SK-N-SH (cell line): ENCODE results near the gene PXMP4. TPM values are rescaled to one million over a fixed set of nuclear protein-coding genes. Genes with fewer than 3 reads are reported as not detected.

ENCODE experiments used
- CTCF ChIA-PET: fragments of 300-600, 350-600 bp; formaldehyde crosslinking; extraction: SDS; loops from one replicate; lab custom pipeline; 2021; lab: Yijun Ruan, JAX
- POLR2A ChIA-PET: fragments of 350-600 bp; sonication (Branson Sonifier 250); formaldehyde crosslinking; extraction: SDS; loops from one replicate; lab custom pipeline; 2020; ENCODE audit warnings: antibody characterized with exemption, inconsistent platforms; lab: Yijun Ruan, JAX
- DNase-seq: peaks from one replicate; pipeline ENCODE4 v3.0.0; 2012
- H2AFZ ChIP-seq: fragments of 200-600 bp; sonication (generic); 2 replicates; pipeline ENCODE4 v1.8.1; 2016; ENCODE audit warnings: antibody characterized with exemption, mild to moderate bottlenecking, low read depth
- H3F3A ChIP-seq: fragments of 200-600 bp; sonication (generic); replicated peaks from 2 replicates; pipeline ENCODE3; 2016; ENCODE audit warnings: antibody characterized with exemption, mild to moderate bottlenecking; ENCODE audit not compliant: insufficient read depth
- H3K27ac ChIP-seq, 2 experiments: fragments of 200-500 bp in 1 of 2; fragments of 200-600 bp in 1 of 2; sonication (Bioruptor generic) in 1 of 2; sonication (generic), shearing (Covaris generic) in 1 of 2; 2 replicates each; pipeline versions ENCODE4 v1.5.1 to v1.6.1; 2014 to 2016; ENCODE audit warnings: low read depth in 2 of 2, inconsistent platforms in 1 of 2, low read length in 1 of 2, mild to moderate bottlenecking in 1 of 2, mixed read lengths in 1 of 2
- H3K27me3 ChIP-seq: fragments of 200-600 bp; sonication (generic), shearing (Covaris generic); 2 replicates; pipeline ENCODE4 v1.6.1; 2016; ENCODE audit warnings: mixed run types; ENCODE audit not compliant: insufficient read depth
- H3K36me3 ChIP-seq, 2 experiments: fragments of 200-500 bp in 1 of 2; fragments of 200-600 bp in 1 of 2; sonication (Bioruptor generic) in 1 of 2; sonication (generic) in 1 of 2; replicated peaks in 1 of 2; 2 replicates each; pipeline versions ENCODE3 to v1.5.1; 2014 to 2016; ENCODE audit warnings: low read length in 1 of 2, mild to moderate bottlenecking in 1 of 2; ENCODE audit not compliant: insufficient read depth in 2 of 2, control insufficient read depth in 1 of 2
- H3K4me1 ChIP-seq, 2 experiments: fragments of 200-500 bp in 1 of 2; fragments of 200-600 bp in 1 of 2; sonication (Bioruptor generic) in 1 of 2; sonication (generic), shearing (Covaris generic) in 1 of 2; 2 replicates each; pipeline versions ENCODE4 v1.5.1 to v1.6.1; 2014 to 2016; ENCODE audit warnings: low read depth in 1 of 2, low read length in 1 of 2, mixed run types in 1 of 2; ENCODE audit not compliant: insufficient read depth in 2 of 2, control insufficient read depth in 1 of 2
- H3K4me2 ChIP-seq: fragments of 200-600 bp; sonication (generic), shearing (Covaris generic); 2 replicates; pipeline ENCODE4 v1.6.1; 2017; ENCODE audit warnings: mixed run types
- H3K4me3 ChIP-seq, 2 experiments: fragments of 200-500 bp in 1 of 2; fragments of 200-600 bp in 1 of 2; sonication (Bioruptor generic) in 1 of 2; sonication (generic), shearing (Covaris generic) in 1 of 2; 2 replicates each; pipeline versions ENCODE4 v1.5.1 to v1.8.1; 2014 to 2016; ENCODE audit warnings: low read depth in 2 of 2, inconsistent platforms in 1 of 2, low read length in 1 of 2, mild to moderate bottlenecking in 1 of 2, mixed read lengths in 1 of 2, moderate library complexity in 1 of 2
- H3K79me2 ChIP-seq: fragments of 200-600 bp; sonication (generic); 2 replicates; pipeline ENCODE4 v1.8.1; 2017; ENCODE audit warnings: mild to moderate bottlenecking; ENCODE audit not compliant: insufficient read depth
- H3K9ac ChIP-seq: fragments of 200-600 bp; sonication (generic); 2 replicates; pipeline ENCODE4 v1.6.1; 2017; ENCODE audit warnings: mixed run types
- H3K9me2 ChIP-seq: fragments of 200-600 bp; sonication (generic); 2 replicates; pipeline ENCODE4 v1.6.1; 2017; ENCODE audit warnings: mixed run types
- H3K9me3 ChIP-seq: fragments of 200-600 bp; sonication (generic); 2 replicates; pipeline ENCODE4 v1.6.1; 2017; ENCODE audit warnings: mixed run types, mild to moderate bottlenecking, moderate library complexity
- H4K20me1 ChIP-seq: fragments of 200-600 bp; sonication (generic); 2 replicates; pipeline ENCODE4 v1.6.1; 2017; ENCODE audit warnings: mild to moderate bottlenecking, mixed run types; ENCODE audit not compliant: insufficient read depth
- EP300 ChIP-seq, 2 experiments: IDR thresholded peaks; 2 replicates each; pipeline versions ENCODE4 v1.4.0 to v1.6.1; 2012; ENCODE audit warnings: borderline replicate concordance in 1 of 2, low read depth in 1 of 2, low read length in 1 of 2
- FOSL2 ChIP-seq: IDR thresholded peaks from 2 replicates; pipeline ENCODE4 v1.4.0; 2012; ENCODE audit warnings: low read depth, mild to moderate bottlenecking, moderate library complexity, borderline replicate concordance
- FOXM1 ChIP-seq: IDR thresholded peaks from 2 replicates; pipeline ENCODE4 v1.4.0; 2012; ENCODE audit warnings: low read depth, mild to moderate bottlenecking
- GABPA ChIP-seq: IDR thresholded peaks from 2 replicates; pipeline ENCODE4 v1.4.0; 2012; ENCODE audit warnings: low read depth, mild to moderate bottlenecking
- GATA2 ChIP-seq: sonication (generic); formaldehyde crosslinking; IDR thresholded peaks from 2 replicates; pipeline ENCODE4 v1.5.0; 2020; ENCODE audit warnings: mild to moderate bottlenecking, missing genetic modification reagents
- IRF3 ChIP-seq: fragments of 150-350 bp; IDR thresholded peaks from 2 replicates; pipeline ENCODE4 v1.6.1; 2016; ENCODE audit warnings: mild to moderate bottlenecking, low read depth, low read length
- PBX3 ChIP-seq: IDR thresholded peaks from 2 replicates; pipeline ENCODE4; 2012
- RCOR1 ChIP-seq: fragments of 150-350 bp; IDR thresholded peaks from 2 replicates; pipeline ENCODE4 v1.6.1; 2017; ENCODE audit warnings: antibody characterized with exemption, low read length
- SIN3A ChIP-seq: IDR thresholded peaks from 2 replicates; pipeline ENCODE4 v1.6.1; 2012; ENCODE audit warnings: low read depth, mild to moderate bottlenecking, low read length, moderate library complexity, borderline replicate concordance
- SMC3 ChIP-seq: IDR thresholded peaks from 2 replicates; pipeline ENCODE4 v1.6.1; 2012; ENCODE audit warnings: low read depth, low read length, improper control_type of control experiment
- TAF1 ChIP-seq: IDR thresholded peaks from 2 replicates; pipeline ENCODE4 v1.6.1; 2012; ENCODE audit warnings: low read depth, mild to moderate bottlenecking, low read length, moderate library complexity, borderline replicate concordance
- TEAD4 ChIP-seq: IDR thresholded peaks from 2 replicates; pipeline ENCODE4 v1.4.0; 2012; ENCODE audit warnings: mild to moderate bottlenecking, borderline replicate concordance; ENCODE audit not compliant: insufficient read depth
- USF2 ChIP-seq: fragments of 150-350 bp; IDR thresholded peaks from 2 replicates; pipeline ENCODE4 v1.6.1; 2017; ENCODE audit warnings: antibody characterized with exemption, low read length, low read depth, borderline replicate concordance
- WGBS: methylation state at CpG from one replicate; pipeline ENCODE4 v1.1.6; 2017; ENCODE audit warnings: low lambda C conversion rate; 5-methylcytosine and 5-hydroxymethylcytosine counted together
- polyA plus RNA-seq, 3 experiments: library from polyadenylated mRNA; depleted of rRNA; stranded (reverse); fragments of >200 nt; gene quantifications; 2 replicates each; pipeline ENCODE4 v1.2.3, GENCODE V29; 2012

Gene PXMP4
- polyA plus RNA-seq, 1 of the 3 experiments (the other 2 are of a cell fraction): 5.6 TPM

GRCh38 chr20:33724439-33725094 is 4.5 kb upstream of the PXMP4 start:
- ChIA-PET CTCF (interaction anchor here (0.6 to 1.2 kb wide), 3 partner anchors 57 to 117 kb away, joined by 3 to 6 read pairs (median 3); partner anchors contain the start of gene ACTL10), POLR2A (interaction anchor here (0.6 kb wide), 1 partner anchor 343 kb away, joined by 4 read pairs; no protein-coding TSS in a partner anchor)
- H3K27ac ChIP-seq: no peak overlapping the region
- H3K4me2 ChIP-seq: no peak overlapping the region
- no peak overlapping the region for H3K4me3 ChIP-seq
- H3K9ac ChIP-seq: no peak overlapping the region
- H3K9me2 ChIP-seq: no peaks in the 10 kb centered on the region
- H3K9me3 ChIP-seq: no peaks in the 10 kb centered on the region
- DNase-seq: no peak
- no peaks in the 10 kb centered on the region for H3F3A ChIP-seq
- H2AFZ ChIP-seq: no peak overlapping the region
- WGBS: 85% methylated on average over 14 of the region's 14 CpGs
- H4K20me1 ChIP-seq: no peaks in the 10 kb centered on the region
- H3K79me2 ChIP-seq: peaks cover 2% of the 10 kb centered on the region; the same call in 1 of the 2 replicates
- H3K4me1 ChIP-seq: peaks cover 0 to 1% of the 10 kb centered on the region in 2 experiments; a peak in 1 of 4 replicates
- TF ChIP-seq SIN3A (no peak), GATA2 (CRISPR knock-in tag) (no peak), TEAD4 (no peak), PBX3 (no peak), RCOR1 (no peak)
- H3K27me3 ChIP-seq: no peaks in the 10 kb centered on the region
- H3K36me3 ChIP-seq: no peaks in the 10 kb centered on the region

- H3K79me2 ChIP-seq: peaks cover 11% of the 10 kb centered on the region; the same call in 1 of the 2 replicates
- H3K36me3 ChIP-seq: no peaks in the 10 kb centered on the region
- no peak overlapping the region for H3K27ac ChIP-seq
- 92% methylated on average over 10 of the region's 11 CpGs for WGBS
- H3K4me3 ChIP-seq: no peak overlapping the region
- TF ChIP-seq IRF3: no peak
- no peak for TF ChIP-seq GABPA
- no peak for TF ChIP-seq SMC3
- TF ChIP-seq GATA2 (CRISPR knock-in tag): no peak
- TF ChIP-seq FOSL2: no peak
- no peak for TF ChIP-seq USF2
- TF ChIP-seq EP300 (IDR thresholded peaks at IDR 0.05; ENCODE audit: borderline replicate concordance in 1 of 2, low read depth in 1 of 2, low read length in 1 of 2): no peak
- TF ChIP-seq TAF1: no peak
- TF ChIP-seq FOXM1: no peak
- POLR2A ChIA-PET: no interaction called here
- H3K27me3 ChIP-seq: no peaks in the 10 kb centered on the region
- peaks cover 0 to 7% of the 10 kb centered on the region in 2 experiments; a peak in 1 of 4 replicates for H3K4me1 ChIP-seq
- no peak overlapping the region for H3K9ac ChIP-seq
- H3F3A ChIP-seq: no peaks in the 10 kb centered on the region
- H4K20me1 ChIP-seq: no peaks in the 10 kb centered on the region
- H3K9me3 ChIP-seq: no peaks in the 10 kb centered on the region
- no peak for DNase-seq
- H3K4me2 ChIP-seq: no peak overlapping the region
- H3K9me2 ChIP-seq: no peaks in the 10 kb centered on the region
- CTCF ChIA-PET: interaction anchor here (1.6 kb wide), 1 partner anchor 25 kb away, joined by 4 read pairs; no protein-coding TSS in a partner anchor
- no peak overlapping the region; the same call in 1 of the 2 replicates for H2AFZ ChIP-seq
These were observed 1.5 kb upstream of the PXMP4 start for GRCh38 chr20:33721391-33722140.
